Effector memory CD4-positive, alpha-beta T cell (primary cell): Measurements from ENCODE around the gene MS4A4E.
"Not testable (repeated sequence)": the region's sequence is repeated elsewhere in the genome, so short reads cannot be mapped to it uniquely, and the experiment has no call there.

ENCODE experiments used
- DNase-seq, 3 donors: peaks; one replicate each; pipeline ENCODE4 v3.0.0-alpha.2; 2020
- H3K27ac ChIP-seq: 2 replicates; pipeline ENCODE4 v1.7.0; 2013; ENCODE audit warnings: mild to moderate bottlenecking, low read length, moderate library complexity; ENCODE audit not compliant: insufficient read depth, poor library complexity, severe bottlenecking
- H3K27me3 ChIP-seq: replicated peaks from 2 replicates; pipeline ENCODE4 v1.7.0; 2013; ENCODE audit warnings: mild to moderate bottlenecking, low read length; ENCODE audit not compliant: insufficient read depth, control insufficient read depth, poor library complexity, severe bottlenecking
- H3K36me3 ChIP-seq: 2 replicates; pipeline ENCODE4 v1.7.0; 2013; ENCODE audit warnings: mild to moderate bottlenecking, low read length, moderate library complexity; ENCODE audit not compliant: control insufficient read depth, insufficient read depth
- H3K4me1 ChIP-seq: 2 replicates; pipeline ENCODE4 v1.7.0; 2013; ENCODE audit warnings: low read length, mild to moderate bottlenecking; ENCODE audit not compliant: control insufficient read depth, insufficient read depth, poor library complexity, severe bottlenecking
- H3K4me3 ChIP-seq: 2 replicates; pipeline ENCODE4 v1.7.0; 2013; ENCODE audit warnings: low read length, low read depth, mild to moderate bottlenecking; ENCODE audit not compliant: insufficient read depth, poor library complexity, severe bottlenecking
- H3K9me3 ChIP-seq: 2 replicates; pipeline ENCODE4 v1.7.0; 2013; ENCODE audit warnings: mild to moderate bottlenecking, low read length, moderate library complexity; ENCODE audit not compliant: control insufficient read depth

Gene MS4A4E

DNA sequence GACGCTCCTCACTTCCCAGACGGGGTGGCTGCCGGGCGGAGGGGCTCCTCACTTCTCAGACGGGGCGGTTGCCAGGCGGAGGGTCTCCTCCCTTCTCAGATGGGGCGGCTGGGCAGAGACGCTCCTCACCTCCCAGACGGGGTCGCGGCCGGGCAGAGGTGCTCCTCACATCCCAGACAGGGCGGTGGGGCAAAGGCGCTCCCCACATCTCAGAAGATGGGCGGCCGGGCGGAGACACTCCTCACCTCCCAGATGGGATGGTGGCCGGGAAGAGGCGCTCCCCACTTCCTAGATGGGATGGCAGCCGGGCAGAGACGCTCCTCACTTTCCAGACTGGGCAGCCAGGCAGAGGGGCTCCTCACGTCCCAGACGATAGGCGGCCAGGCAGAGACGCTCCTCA lies 41.6 kb downstream of the MS4A4E start:
- not testable (repeated sequence) for H3K9me3 ChIP-seq, H3K27ac ChIP-seq, DNase-seq, H3K27me3 ChIP-seq, H3K36me3 ChIP-seq, H3K4me1 ChIP-seq, H3K4me3 ChIP-seq

DNA sequence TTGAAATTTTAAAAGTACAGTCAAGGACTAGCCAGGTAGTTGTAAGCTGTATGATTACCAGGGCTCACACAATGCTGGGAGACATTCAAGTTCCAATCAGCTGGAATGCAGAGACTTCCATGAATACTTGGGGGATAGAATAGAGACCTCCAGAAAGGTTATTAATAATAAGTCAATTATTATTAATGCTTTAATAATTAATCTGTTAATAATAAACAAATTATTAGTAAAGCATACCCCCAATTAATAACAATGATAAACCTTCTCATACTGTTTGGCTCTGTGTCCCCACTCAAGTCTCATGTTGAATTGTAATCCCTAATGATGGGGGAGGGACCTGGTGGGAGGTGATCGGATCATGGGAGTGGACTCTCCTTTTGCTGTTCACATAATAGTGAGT lies 45.5 kb downstream of the MS4A4E start:
- Histone ChIP-seq H3K9me3 (no peaks in the 10 kb centered on the region), H3K4me1 (no peaks in the 10 kb centered on the region), H3K4me3 (no peak overlapping the region), H3K27me3 (no peaks in the 10 kb centered on the region), H3K36me3 (no peaks in the 10 kb centered on the region), H3K27ac (no peak overlapping the region)
- DNase-seq, result no peak

DNA sequence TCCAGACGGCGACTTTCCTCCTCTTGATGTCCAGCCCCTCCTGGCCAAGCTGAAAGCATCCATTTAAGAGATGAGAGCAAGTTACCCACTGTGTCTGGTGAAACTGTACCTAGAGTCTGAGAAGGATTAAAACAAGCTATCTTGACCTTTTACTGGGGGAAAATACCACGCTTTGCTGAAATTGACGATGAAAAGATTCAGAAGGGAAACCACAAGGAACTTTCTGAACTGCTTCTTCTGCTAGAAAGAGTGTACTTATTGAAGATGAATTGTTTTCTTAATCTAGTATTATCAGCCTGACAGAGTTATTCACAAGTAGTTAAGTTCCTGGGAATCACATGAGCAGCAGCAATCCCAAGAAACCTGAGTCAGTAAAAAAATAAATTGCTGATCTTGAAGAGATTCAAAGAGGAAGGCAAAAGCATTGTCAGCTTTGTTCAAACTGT lies 47.0 kb downstream of the MS4A4E start:
- DNase-seq, result no peak
- H3K27me3 ChIP-seq, result no peaks in the 10 kb centered on the region
- no peak overlapping the region for H3K4me3 ChIP-seq
- no peaks in the 10 kb centered on the region for H3K4me1 ChIP-seq
- H3K27ac ChIP-seq, result no peak overlapping the region
- no peaks in the 10 kb centered on the region for H3K36me3 ChIP-seq
- H3K9me3 ChIP-seq, result no peaks in the 10 kb centered on the region

- no peaks in the 10 kb centered on the region for H3K36me3 ChIP-seq
- no peak overlapping the region for H3K4me3 ChIP-seq
- H3K9me3 ChIP-seq, result no peaks in the 10 kb centered on the region
- H3K27me3 ChIP-seq, result no peaks in the 10 kb centered on the region
- H3K27ac ChIP-seq, result no peak overlapping the region
- H3K4me1 ChIP-seq, result no peaks in the 10 kb centered on the region
- DNase-seq, result no peak
These were observed 48.4 kb downstream of the MS4A4E start for GRCh38 chr11:60194511-60194910.

- no peaks in the 10 kb centered on the region for H3K27me3 ChIP-seq
- no peak overlapping the region for H3K27ac ChIP-seq
- no peak overlapping the region for H3K4me3 ChIP-seq
- H3K9me3 ChIP-seq, result no peaks in the 10 kb centered on the region
- DNase-seq, result peak; percentile 5 to 37 (median 10)
- no peaks in the 10 kb centered on the region for H3K36me3 ChIP-seq
- H3K4me1 ChIP-seq, result no peaks in the 10 kb centered on the region
These were observed 49.1 kb downstream of the MS4A4E start for GRCh38 chr11:60193687-60194433.

GRCh38 chr11:60192564-60192963 lies 50.4 kb downstream of the MS4A4E start:
- not testable (repeated sequence) for H3K4me1 ChIP-seq, H3K27ac ChIP-seq, H3K36me3 ChIP-seq, H3K4me3 ChIP-seq, H3K27me3 ChIP-seq, H3K9me3 ChIP-seq, DNase-seq

GRCh38 chr11:60188481-60188880 lies 54.5 kb downstream of the MS4A4E start:
- H3K27ac ChIP-seq, H3K4me3 ChIP-seq, H3K4me1 ChIP-seq, H3K9me3 ChIP-seq, H3K27me3 ChIP-seq, DNase-seq, H3K36me3 ChIP-seq: not testable (repeated sequence)

DNA sequence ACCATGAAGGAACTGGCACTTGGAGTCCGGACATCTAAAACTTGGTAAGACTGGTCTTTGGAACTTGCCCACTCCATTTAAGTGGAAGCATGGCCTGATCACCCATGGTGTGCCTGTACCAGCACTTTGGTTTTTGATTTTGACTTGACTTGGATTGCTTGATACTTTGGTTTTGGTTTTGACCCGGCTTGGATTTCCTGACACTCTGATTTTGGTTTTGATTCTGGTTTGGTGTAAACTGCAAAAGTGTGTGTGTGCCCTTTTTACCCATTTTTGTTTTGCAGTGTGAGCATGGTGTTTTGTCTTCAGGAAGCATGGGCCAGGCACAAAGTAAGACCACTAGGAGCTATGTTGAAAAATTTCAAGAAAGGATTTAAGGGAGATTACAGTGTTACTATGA lies 56.8 kb downstream of the MS4A4E start:
- not testable (repeated sequence) for H3K27me3 ChIP-seq, H3K4me1 ChIP-seq, H3K9me3 ChIP-seq, H3K36me3 ChIP-seq, H3K4me3 ChIP-seq, DNase-seq, H3K27ac ChIP-seq

GRCh38 chr11:60185512-60185827 lies 57.5 kb downstream of the MS4A4E start:
- H3K9me3 ChIP-seq, DNase-seq, H3K4me3 ChIP-seq, H3K4me1 ChIP-seq, H3K36me3 ChIP-seq, H3K27ac ChIP-seq, H3K27me3 ChIP-seq: not testable (repeated sequence)

GRCh38 chr11:60184824-60185511 lies 58.0 kb downstream of the MS4A4E start:
- DNase-seq, result no peak
- H3K27me3 ChIP-seq, result no peaks in the 10 kb centered on the region
- H3K4me1 ChIP-seq, result no peaks in the 10 kb centered on the region
- no peaks in the 10 kb centered on the region for H3K9me3 ChIP-seq
- H3K36me3 ChIP-seq, result no peaks in the 10 kb centered on the region
- no peak overlapping the region for H3K27ac ChIP-seq
- H3K4me3 ChIP-seq, result no peak overlapping the region
